HUES48 (cell line): ENCODE measurements around the gene TOR3A.

Experiments used
- H3K27ac ChIP-seq: one replicate; pipeline ENCODE4 v1.7.0; 2013; ENCODE audit warnings: low read depth, low read length, inconsistent platforms
- H3K27me3 ChIP-seq: 2 replicates; pipeline ENCODE4 v1.6.1; 2013; ENCODE audit warnings: mild to moderate bottlenecking, low read length; ENCODE audit not compliant: control insufficient read depth, insufficient read depth
- H3K36me3 ChIP-seq: 2 replicates; pipeline ENCODE4 v1.6.1; 2013; ENCODE audit warnings: low read length; ENCODE audit not compliant: control insufficient read depth, insufficient read depth
- H3K4me1 ChIP-seq: 2 replicates; pipeline ENCODE4 v1.6.1; 2013; ENCODE audit warnings: mild to moderate bottlenecking, low read length; ENCODE audit not compliant: control insufficient read depth, insufficient read depth
- H3K4me3 ChIP-seq: 2 replicates; pipeline ENCODE4 v1.5.1; 2013; ENCODE audit warnings: mild to moderate bottlenecking, low read depth, low read length
- H3K9ac ChIP-seq: 2 replicates; pipeline ENCODE4 v1.6.1; 2013; ENCODE audit warnings: mild to moderate bottlenecking, low read depth, low read length, moderate library complexity
- H3K9me3 ChIP-seq: 2 replicates; pipeline ENCODE4 v1.6.1; 2013; ENCODE audit warnings: low read length; ENCODE audit not compliant: control insufficient read depth, insufficient read depth

Gene TOR3A

GRCh38 chr1:179046808-179047635, 34.8 kb upstream of the TOR3A start:
- no peaks in the 10 kb centered on the region for H3K4me1 ChIP-seq
- H3K27ac ChIP-seq, result no peak overlapping the region
- no peak overlapping the region for H3K4me3 ChIP-seq
- no peaks in the 10 kb centered on the region for H3K36me3 ChIP-seq
- H3K27me3 ChIP-seq, result no peaks in the 10 kb centered on the region
- H3K9ac ChIP-seq, result no peak overlapping the region
- H3K9me3 ChIP-seq, result peaks cover under 1% of the 10 kb centered on the region; the same call in 1 of the 2 replicates

DNA sequence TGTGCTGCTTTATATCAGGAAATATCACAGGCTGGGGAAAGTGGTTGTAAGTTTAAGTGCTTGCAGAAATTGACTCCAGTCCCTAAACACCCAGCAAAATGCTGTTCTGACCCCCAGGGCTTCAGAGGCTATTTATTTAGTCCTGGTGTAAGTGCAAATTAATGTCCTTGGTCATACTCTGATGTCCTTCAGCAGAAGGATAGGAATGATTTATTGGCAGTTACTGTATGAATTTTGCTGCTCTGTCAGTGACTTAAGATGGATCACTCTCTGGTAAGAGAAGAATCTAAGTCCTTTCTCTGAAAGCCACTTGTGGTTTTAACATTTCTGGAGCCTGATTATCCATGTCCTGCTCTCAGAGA, 34.3 kb upstream of the TOR3A start:
- Histone ChIP-seq H3K4me1 (0 out of 2 replicates have a peak, but pooled peaks cover under 1% of the 10 kb centered on the region), H3K4me3 (no peak overlapping the region), H3K9ac (no peak overlapping the region), H3K9me3 (no peaks in the 10 kb centered on the region), H3K36me3 (no peaks in the 10 kb centered on the region), H3K27ac (no peak overlapping the region), H3K27me3 (no peaks in the 10 kb centered on the region)

GRCh38 chr1:179048339-179049124, 33.3 kb upstream of the TOR3A start:
- Histone ChIP-seq H3K9ac (no peak overlapping the region), H3K9me3 (no peaks in the 10 kb centered on the region), H3K27ac (no peak overlapping the region)

DNA sequence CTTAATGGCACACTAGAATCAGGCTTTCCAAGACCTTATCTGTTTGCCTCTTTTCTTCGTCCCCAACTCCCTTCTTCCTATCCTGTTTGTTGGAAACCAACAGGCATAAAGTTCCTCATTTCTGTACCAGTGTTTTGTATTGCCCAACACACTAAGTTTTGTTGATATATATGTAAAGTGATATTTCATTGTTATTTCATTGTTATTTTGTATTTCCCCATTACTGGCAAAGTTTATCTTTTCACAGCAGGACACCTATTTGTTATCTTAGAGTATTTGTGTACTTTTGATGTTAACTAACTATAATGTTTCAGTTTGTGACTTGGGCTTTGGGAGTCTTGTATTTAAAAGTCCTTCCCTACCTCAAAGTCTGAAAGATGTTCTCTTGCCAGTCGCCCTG, 29.1 kb upstream of the TOR3A start:
- no peak overlapping the region for H3K27ac ChIP-seq
- no peaks in the 10 kb centered on the region for H3K27me3 ChIP-seq
- no peak overlapping the region for H3K4me3 ChIP-seq
- H3K9me3 ChIP-seq, result no peaks in the 10 kb centered on the region; the same call in 1 of the 2 replicates
- peaks cover 7% of the 10 kb centered on the region; the same call in 1 of the 2 replicates for H3K4me1 ChIP-seq
- no peak overlapping the region for H3K9ac ChIP-seq
- H3K36me3 ChIP-seq, result peaks cover 17% of the 10 kb centered on the region

More at GRCh38 chr1:179048339-179049124, 33.3 kb upstream of the TOR3A start:
- no peaks in the 10 kb centered on the region for H3K27me3 ChIP-seq
- H3K4me3 ChIP-seq, result no peak overlapping the region
- 0 out of 2 replicates have a peak, but pooled peaks cover 3% of the 10 kb centered on the region for H3K4me1 ChIP-seq
- no peaks in the 10 kb centered on the region for H3K36me3 ChIP-seq

DNA sequence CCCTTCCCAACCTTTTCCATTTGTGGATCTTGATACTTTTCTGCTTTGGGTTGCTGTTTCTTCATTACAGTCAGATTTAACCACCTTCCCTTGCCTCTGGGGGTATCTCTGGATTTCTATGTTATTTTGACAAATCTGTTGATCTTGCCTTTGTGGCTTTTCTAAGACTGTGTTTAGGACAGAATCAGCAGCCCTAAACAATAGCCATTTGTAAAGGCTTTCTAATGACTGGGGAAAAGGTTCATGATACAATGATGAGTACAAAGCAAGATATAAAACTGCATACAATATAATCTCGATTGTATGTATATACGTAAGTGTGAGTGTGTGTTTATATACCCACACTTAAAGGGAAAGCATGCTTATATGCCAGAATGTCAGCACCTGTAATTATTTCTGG, 28.4 kb upstream of the TOR3A start:
- Histone ChIP-seq H3K9me3 (no peaks in the 10 kb centered on the region; the same call in 1 of the 2 replicates), H3K9ac (no peak overlapping the region), H3K4me3 (no peak overlapping the region), H3K27me3 (no peaks in the 10 kb centered on the region), H3K4me1 (peaks cover 12% of the 10 kb centered on the region), H3K36me3 (peaks cover 17% of the 10 kb centered on the region), H3K27ac (no peak overlapping the region)

GRCh38 chr1:179055937-179056336, 25.9 kb upstream of the TOR3A start:
- H3K36me3 ChIP-seq, result peaks cover 17% of the 10 kb centered on the region
- no peak overlapping the region for H3K9ac ChIP-seq
- H3K27me3 ChIP-seq, result no peaks in the 10 kb centered on the region
- no peak overlapping the region for H3K4me3 ChIP-seq
- no peak overlapping the region for H3K27ac ChIP-seq
- no peaks in the 10 kb centered on the region; the same call in 1 of the 2 replicates for H3K9me3 ChIP-seq
- peaks cover 24% of the 10 kb centered on the region for H3K4me1 ChIP-seq

DNA sequence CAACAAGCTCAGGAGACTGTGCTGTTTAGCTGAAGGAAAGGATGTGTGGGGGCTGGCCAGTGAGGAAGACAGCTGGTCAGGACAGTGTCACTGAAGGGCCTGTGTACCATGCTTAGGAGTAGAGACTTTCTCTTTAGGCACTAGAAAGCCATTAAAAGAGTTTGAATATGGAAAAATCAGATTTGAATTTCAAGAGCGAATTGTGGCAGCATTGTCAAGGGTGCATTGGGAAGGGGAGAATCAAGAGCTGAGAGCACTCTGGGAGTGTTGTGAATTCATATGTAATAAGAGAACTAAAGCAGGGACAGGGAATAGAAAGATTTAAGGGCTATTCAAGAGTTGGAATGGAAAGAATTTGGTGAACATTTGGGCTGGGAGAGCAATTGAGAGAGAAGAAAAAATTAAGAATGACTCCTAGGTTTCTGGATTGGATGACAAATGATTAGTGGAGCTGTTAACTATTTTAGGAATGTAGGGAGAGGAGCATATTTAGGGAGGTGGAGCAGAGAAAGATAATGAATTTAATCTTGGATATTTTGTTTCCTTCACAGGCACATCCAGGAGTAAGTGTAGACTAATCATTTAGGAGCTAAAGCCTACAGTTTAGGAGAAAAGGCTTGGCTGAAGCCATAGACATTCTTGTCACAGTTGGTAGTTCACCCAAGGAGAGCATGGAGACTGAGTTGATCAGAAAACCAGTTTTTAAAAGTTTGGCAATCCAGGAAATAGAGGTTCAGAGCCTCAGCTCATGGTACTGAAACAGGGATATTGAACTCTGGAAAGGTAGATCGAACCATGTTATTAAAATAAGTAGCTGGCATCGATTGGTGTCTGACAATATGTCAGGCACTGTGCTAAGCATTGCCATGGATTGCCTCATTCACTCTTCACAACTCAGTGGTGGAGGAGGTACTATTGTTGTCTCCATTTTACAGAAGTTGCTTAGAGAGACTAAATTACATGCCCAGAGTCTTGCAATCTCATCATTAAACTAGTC, 23.1 kb upstream of the TOR3A start:
- peaks cover 18% of the 10 kb centered on the region for H3K36me3 ChIP-seq
- no peak overlapping the region for H3K4me3 ChIP-seq
- peak overlapping the region; percentile 60 for H3K27ac ChIP-seq
- H3K9ac ChIP-seq, result no peak overlapping the region; the same call in 1 of the 2 replicates
- no peaks in the 10 kb centered on the region for H3K27me3 ChIP-seq
- no peaks in the 10 kb centered on the region; the same call in 1 of the 2 replicates for H3K9me3 ChIP-seq
- H3K4me1 ChIP-seq, result peaks cover 21% of the 10 kb centered on the region

GRCh38 chr1:179061360-179062282, 20.2 kb upstream of the TOR3A start:
- Histone ChIP-seq H3K27me3 (no peaks in the 10 kb centered on the region), H3K27ac (no peak overlapping the region), H3K36me3 (peaks cover 24% of the 10 kb centered on the region), H3K4me3 (no peak overlapping the region), H3K4me1 (peaks cover 21% of the 10 kb centered on the region), H3K9ac (no peak overlapping the region), H3K9me3 (no peaks in the 10 kb centered on the region; the same call in 1 of the 2 replicates)

- Histone ChIP-seq H3K9me3 (no peaks in the 10 kb centered on the region), H3K4me3 (no peak overlapping the region), H3K27me3 (no peaks in the 10 kb centered on the region), H3K9ac (no peak overlapping the region), H3K36me3 (peaks cover 34% of the 10 kb centered on the region), H3K27ac (no peak overlapping the region), H3K4me1 (no peaks in the 10 kb centered on the region)
These were observed 15.4 kb upstream of the TOR3A start for GRCh38 chr1:179066471-179066870.
